ACHN (cell line): ENCODE data around the gene EDAR.
A peak's percentile ranks its signal among the peaks of the same experiment; 100 is the strongest.

Experiments
- DNase-seq: peaks from one replicate; pipeline ENCODE4 v3.0.0-alpha.2; 2015
- in situ Hi-C: cut with HindIII; loops from 2 replicates; pipeline ENCODE4 v1.10.0; 2017; ENCODE audit warnings: low sequenced_read_pairs, low pct_ligation_motif_present, low pct_unique_long_range_greater_than_20kb

The EDAR gene

DNA sequence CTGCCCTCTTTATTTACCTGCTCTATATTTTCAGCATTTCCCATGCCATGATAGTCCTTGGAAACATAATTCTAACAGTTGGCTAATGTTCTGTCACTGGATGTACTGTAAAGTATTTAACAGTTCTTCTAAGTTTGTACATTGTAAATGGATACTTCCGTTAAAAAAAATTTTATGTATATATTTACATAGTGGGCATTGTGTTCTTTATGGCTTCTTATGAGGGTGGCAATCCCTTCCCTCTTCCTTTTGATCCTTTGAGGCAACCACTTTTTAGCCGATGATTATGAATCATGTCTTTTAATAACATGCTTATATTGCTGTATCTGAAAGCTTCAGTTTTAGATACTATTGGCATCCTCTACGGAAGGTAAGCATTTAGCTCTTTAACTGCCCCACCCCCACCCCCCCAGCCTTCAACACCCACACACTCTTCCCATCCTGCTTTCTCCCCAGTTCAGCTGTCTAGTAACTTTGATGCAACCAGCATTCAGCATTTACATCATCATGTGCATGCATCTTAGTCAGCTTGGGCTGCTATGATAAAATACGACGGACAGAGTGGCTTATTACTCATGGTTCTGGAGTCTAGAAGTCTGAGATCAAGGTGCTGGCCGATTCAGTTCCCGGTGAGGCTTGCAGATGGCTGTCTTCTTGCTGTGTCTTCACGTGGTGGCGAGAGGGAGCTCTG is 21.0 kb upstream of the EDAR start:
- DNase-seq: no peak
- in situ Hi-C loops: no loop called here

DNA sequence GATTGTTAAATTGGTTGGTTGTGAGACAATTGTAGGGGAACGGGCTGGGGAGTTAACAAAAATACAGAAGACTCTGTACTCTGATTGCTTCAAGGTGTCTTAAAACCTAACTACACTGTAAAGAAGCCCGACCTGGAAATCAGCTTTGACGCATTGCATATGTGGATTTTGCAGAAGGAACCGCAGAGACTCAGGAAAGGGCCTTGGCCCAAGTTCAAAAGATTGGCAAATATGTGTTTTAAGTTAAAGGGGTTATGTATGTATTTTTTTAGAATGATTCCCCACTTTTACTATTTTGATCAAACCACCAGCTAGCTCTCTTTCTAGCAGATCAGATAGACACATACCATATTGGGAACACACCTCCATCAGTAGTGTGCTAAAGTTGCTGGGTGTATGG is 18.0 kb upstream of the EDAR start:
- in situ Hi-C loops: no loop called here
- no peak for DNase-seq

GRCh38 chr2:109005686-109006204 is 16.7 kb upstream of the EDAR start:
- in situ Hi-C loops: no loop called here
- no peak for DNase-seq

DNA sequence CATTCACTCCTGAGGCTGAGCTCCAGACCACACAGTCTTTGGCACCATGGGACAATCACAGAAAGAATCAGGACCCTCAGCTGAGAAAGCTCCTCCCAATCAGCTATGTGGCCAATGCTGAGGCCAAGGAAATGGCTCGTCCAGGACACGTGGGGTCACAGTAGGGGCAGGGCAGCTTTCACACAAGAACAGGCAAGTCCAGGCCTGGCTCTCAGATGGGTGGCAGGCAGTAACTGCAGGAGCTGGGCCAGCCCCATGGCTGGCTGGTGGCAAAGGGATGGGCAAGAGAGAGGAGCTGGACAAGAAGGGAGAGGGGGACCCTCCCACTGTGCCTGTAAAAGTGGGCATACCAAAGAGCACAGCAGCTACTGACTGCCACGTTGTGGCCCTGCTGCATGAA is 12.2 kb upstream of the EDAR start:
- DNase-seq: no peak
- in situ Hi-C loops: no loop called here

DNA sequence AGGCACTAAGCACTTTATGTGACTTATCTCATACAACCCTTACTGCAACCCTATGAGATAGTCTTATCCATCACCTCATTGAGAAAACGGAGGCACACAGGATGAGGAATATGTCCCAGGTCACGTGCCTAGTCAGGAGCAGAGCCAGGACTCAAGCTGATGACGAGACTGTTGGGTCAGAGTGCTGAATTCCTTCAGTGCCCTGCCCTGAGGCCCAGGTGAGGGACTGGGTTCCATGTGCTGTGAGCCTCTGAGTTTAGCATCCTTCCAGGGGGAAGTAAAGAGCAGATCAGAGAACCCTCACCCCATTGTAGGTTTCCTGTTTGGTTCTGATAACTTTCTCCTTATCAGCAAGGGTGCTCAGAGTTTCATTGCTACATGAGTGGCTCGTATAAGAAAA is 11.7 kb upstream of the EDAR start:
- DNase-seq: no peak
- in situ Hi-C loops: no loop called here

GRCh38 chr2:108998911-108999310 is 9.9 kb upstream of the EDAR start:
- in situ Hi-C loops: no loop called here
- no peak for DNase-seq

DNA sequence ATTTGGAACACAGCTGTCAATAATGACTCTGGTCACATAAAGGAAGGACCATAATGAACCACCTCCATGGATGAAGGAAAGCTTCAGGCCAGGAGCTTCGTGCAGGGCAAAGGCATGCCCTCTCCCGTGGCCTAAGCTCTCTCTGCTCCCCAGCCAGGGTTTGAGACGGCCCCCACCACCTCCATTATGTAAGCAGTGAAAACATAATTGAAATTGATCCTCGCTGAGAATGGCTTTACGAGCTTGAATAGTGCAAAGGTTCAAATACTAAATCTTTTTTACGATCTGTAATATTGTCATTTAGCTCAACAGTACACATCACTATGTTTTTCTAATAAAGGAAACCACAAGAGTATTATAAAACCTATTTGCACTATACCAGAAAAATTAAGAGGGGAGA is 5.2 kb upstream of the EDAR start:
- in situ Hi-C loops: no loop called here

GRCh38 chr2:108993095-108993937 is 4.3 kb upstream of the EDAR start:
- in situ Hi-C loops: no loop called here
- DNase-seq: no peak

More for the DNA sequence above, 5.2 kb upstream of the EDAR start:
- DNase-seq: no peak

GRCh38 chr2:108988076-108988795 is 784 bp downstream of the EDAR start:
- no peak for DNase-seq
- in situ Hi-C loops: no loop called here

DNA sequence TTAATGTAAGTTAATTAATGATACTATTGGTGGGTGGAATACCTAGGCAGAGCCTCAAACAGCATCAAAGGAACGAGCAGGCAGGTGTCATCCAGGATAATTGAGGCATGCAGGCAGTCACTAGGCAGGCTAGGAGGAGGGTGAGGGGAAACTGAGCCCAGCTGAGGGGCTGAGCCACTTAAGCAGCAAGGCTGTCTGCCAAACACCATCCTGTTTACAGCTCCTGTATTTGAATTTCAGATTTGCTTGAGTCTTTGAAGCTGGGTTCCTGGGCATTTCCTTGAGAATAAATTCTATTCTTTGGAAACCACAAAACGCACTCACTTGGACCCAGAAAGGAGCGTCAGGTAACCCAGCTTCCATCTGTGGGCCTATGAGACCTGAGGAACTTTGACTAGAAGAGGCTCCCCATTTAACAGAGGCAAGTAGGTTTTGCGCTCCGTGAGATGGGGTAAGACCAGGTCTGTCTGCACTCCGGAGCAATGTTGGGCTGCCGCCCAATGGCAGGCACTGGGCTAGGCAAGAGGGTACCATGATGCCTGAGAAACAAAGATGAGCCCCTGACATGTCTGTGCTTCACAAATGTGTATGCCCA is 2.0 kb downstream of the EDAR start:
- in situ Hi-C loops: no loop called here
- DNase-seq: no peak

DNA sequence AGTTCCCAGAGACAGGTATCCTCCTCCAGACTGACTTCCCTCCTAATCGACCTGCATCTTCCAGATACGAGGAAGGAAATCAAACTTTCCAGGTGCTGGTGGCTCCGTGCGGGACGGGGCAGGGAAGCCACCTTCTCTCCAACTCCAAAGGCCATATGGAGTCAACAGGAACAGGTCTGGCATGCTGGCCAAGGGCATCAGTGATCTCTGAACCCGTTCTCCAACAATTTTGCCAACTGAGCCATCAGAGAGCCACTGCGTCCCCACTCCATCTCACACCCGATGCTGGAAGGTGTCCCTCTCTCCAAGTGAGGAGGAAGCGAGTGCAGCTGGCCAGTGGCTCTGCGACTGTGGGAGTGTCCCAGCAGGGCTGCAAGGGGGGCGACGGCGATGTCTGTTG is 5.4 kb downstream of the EDAR start:
- DNase-seq: no peak
- in situ Hi-C loops: no loop called here

DNA sequence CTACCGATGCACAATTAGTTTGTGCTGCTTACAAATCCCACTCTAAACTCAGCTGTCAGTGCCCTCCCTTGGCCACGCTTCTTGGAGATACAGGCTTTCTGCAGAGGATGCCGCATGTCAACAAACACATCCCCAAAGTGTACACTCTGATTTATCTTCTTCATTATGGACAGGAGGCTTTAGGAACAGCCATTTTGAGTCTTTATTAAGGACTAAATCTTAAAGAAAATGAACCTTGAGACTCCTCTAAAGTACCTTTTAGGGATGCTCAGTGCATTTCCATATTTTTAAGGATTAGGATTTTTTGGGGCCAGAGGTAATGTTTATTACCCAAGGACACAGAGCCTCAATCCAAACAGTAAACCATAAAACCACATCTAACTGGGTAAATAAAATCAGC is 6.0 kb downstream of the EDAR start:
- in situ Hi-C loops: no loop called here
- DNase-seq: no peak

DNA sequence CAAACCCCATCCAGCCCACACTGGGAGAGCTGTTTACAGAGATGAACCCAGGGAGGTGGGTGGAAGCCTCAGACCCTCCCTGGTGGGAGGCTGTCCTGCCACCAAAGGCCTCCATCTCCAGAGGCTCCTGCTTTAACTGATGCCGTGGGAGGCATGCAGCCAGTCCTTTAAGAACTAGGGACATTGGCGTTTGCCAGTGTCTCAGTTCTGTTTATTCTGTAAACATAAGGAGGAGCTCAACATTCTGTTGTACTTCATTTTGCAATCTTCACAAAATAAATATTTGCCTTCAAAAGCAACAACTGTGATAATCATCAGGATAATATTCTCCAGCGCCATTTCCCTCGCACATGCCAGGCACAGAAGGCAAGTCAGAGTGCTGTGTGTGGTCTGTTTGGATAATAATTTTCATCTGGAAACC is 6.8 kb downstream of the EDAR start:
- in situ Hi-C loops: no loop called here

DNA sequence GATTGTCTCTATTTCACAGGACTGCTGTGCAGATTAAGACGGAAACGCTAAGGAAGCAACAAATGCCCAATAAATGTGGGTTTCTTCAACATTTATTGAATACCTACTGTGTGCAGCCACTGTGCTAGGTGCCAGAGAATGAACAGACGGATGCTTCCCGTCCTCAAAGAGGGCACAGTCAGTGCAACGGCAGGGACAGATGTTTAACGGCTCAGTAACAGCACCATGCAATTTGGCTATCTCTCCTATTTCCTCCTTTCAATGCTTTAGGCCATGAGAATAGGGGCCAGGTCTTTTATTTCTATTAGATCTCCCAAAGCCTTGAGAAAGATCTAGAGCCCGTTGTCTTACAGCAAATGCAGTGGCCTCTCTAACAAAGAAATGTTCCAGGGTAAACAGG is 7.2 kb downstream of the EDAR start:
- DNase-seq: no peak
- in situ Hi-C loops: no loop called here

More for the DNA sequence above, 6.8 kb downstream of the EDAR start:
- no peak for DNase-seq

GRCh38 chr2:108980076-108980475 is 8.9 kb downstream of the EDAR start:
- DNase-seq: peak; percentile 20
- in situ Hi-C loops: no loop called here

- no peak for DNase-seq
- in situ Hi-C loops: no loop called here
Measured at GRCh38 chr2:108979461-108979860, 9.6 kb downstream of the EDAR start.

DNA sequence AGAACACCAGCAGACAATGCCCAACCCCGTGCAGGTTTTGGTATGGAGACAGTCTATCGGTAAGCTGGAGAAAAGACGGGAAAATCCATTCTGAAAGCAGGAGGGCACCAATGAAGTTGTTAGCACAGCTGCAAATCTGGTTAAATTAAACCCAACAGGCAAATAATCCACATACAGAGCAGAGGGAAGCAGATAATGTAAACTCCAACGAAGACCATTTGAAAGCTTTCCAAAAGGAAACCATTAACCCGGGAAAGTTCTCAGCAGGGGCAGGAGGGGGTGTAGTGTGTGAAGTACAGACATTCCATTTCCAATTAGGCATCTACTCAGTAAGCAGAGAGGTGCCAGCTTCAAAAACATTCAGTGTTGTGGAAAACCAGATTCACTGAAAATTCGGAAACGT is 10.3 kb downstream of the EDAR start:
- in situ Hi-C loops: no loop called here
- peak; percentile 40 for DNase-seq

GRCh38 chr2:108975613-108976435 is 13.2 kb downstream of the EDAR start:
- in situ Hi-C loops: no loop called here
- no peak for DNase-seq
